ENCODE measurements around the gene CD93. TPM values are rescaled to one million over a fixed set of nuclear protein-coding genes. Genes with fewer than 3 reads are reported as not detected.

The CD93 gene
- total and polyA plus RNA-seq, 11 donors = 9.2 to 110 (median 45.7) TPM

DNA sequence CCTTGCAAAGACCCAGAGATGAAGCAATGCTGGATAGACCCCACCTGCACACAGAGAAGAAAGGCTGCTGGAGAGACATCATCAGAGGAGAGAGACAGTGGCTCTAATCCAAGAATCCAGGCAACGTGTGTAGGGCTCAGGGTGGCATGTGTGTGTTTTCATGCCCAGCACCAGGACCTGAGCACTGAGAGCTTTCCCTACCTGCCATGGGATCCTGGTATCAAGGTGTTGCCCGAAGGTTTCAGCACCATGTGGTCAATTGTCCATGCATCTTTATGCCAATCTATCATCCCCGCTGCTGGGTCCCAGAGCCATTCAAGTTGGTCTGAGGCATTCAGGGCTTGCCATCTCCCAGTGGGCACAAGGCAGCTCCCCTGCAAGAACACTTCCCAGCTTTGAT lies 7.5 kb upstream of the CD93 start:
- WGBS, 4 donors = 66 to 81% (median 72%) methylated on average over 3 of the region's 3 CpGs
- Histone ChIP-seq H3K36me3 (no peaks in the 10 kb centered on the region), H3K27me3 (no peaks in the 10 kb centered on the region), H3K4me1 (peaks cover 0 to 52% (median 14%) of the 10 kb centered on the region in 12 donors), H3K27ac (no peak overlapping the region), H3K9me3 (no peaks in the 10 kb centered on the region), H3K4me3 (no peak overlapping the region)
- ATAC-seq (no peak), DNase-seq (no peak)
- no peak for TF ChIP-seq POLR2A (IDR thresholded peaks at IDR 0.05)
- TF ChIP-seq, protein P1, sequence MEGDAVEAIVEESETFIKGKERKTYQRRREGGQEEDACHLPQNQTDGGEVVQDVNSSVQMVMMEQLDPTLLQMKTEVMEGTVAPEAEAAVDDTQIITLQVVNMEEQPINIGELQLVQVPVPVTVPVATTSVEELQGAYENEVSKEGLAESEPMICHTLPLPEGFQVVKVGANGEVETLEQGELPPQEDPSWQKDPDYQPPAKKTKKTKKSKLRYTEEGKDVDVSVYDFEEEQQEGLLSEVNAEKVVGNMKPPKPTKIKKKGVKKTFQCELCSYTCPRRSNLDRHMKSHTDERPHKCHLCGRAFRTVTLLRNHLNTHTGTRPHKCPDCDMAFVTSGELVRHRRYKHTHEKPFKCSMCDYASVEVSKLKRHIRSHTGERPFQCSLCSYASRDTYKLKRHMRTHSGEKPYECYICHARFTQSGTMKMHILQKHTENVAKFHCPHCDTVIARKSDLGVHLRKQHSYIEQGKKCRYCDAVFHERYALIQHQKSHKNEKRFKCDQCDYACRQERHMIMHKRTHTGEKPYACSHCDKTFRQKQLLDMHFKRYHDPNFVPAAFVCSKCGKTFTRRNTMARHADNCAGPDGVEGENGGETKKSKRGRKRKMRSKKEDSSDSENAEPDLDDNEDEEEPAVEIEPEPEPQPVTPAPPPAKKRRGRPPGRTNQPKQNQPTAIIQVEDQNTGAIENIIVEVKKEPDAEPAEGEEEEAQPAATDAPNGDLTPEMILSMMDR (IDR thresholded peaks at IDR 0.05) = no peak
- intact Hi-C loops (cut with DNase I) = no loop called here

DNA sequence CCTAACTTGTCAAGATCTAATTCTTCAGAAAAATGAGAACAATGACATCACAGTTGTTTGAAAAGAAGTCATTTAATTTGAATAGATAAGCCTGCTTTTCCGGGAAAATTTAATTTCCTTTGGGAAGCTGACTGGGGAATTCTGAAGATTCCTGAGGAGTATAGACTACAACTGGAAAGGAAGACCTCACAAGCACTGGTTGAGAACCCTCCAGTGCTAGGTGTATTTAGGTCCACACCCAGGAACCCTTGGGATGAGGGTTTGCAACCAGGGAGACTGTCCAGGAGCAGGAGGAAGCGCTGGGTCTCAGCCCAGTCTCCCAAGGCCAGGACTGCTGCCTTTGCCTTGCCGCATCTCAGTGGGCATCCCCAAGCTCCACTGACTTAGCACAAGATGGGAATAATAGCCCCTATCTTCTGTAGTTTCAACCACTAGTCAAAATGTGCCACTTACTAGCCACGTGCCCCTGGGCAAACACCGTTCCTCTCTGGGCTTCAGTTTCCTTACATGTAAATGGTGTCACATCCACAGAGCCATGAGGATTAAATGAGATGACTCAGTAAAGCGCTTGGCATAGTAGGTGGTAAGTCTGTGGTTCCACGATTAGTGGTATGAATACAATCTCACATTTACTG lies 6.9 kb upstream of the CD93 start:
- peaks cover 0 to 50% (median 15%) of the 10 kb centered on the region in 12 donors for H3K4me1 ChIP-seq
- H3K9me3 ChIP-seq = no peaks in the 10 kb centered on the region
- intact Hi-C loops (cut with DNase I) = no loop called here
- no peaks in the 10 kb centered on the region for H3K36me3 ChIP-seq
- WGBS, 4 donors = 76 to 84% (median 82%) methylated on average over 7 of the region's 7 CpGs
- no peak for DNase-seq
- peak overlapping the region in 1 of 12 donors; percentile 16 for H3K27ac ChIP-seq
- no peaks in the 10 kb centered on the region for H3K27me3 ChIP-seq
- no peak overlapping the region for H3K4me3 ChIP-seq
- peak in 2 of 4 donors; percentile 20 to 41 for ATAC-seq
- TF ChIP-seq POLR2A (IDR thresholded peaks at IDR 0.05) = no peak
- TF ChIP-seq, protein P1 (IDR thresholded peaks at IDR 0.05) = no peak

DNA sequence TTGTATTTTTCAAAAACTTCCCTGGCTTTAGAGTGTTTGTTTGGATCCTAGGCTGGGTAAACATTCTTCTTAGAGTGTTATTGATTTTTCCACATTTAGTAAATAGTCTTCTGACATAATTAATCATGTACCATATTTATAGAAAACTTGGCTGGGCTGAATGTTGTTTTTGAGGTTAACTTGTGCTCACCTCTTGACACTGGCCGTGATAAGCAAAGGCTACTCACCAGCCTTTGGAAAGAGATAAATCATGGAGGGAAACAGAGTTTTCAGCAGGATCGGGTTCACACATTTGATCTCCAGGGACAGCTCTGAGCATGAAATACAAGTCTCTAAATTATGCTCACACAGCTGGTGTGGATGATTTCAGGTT lies 6.2 kb upstream of the CD93 start:
- TF ChIP-seq, protein P1 (IDR thresholded peaks at IDR 0.05) = no peak
- no peak for TF ChIP-seq POLR2A (IDR thresholded peaks at IDR 0.05)
- Histone ChIP-seq H3K27ac (peak overlapping the region in 3 of 12 donors; percentile 0 to 38 (median 16)), H3K4me1 (peaks cover 1 to 50% (median 19%) of the 10 kb centered on the region in 12 donors), H3K36me3 (no peaks in the 10 kb centered on the region), H3K4me3 (no peak overlapping the region), H3K27me3 (no peaks in the 10 kb centered on the region), H3K9me3 (no peaks in the 10 kb centered on the region)
- peak in 2 of 4 donors; percentile 26 to 28 for ATAC-seq
- DNase-seq = no peak
- intact Hi-C loops (cut with DNase I) = no loop called here
- 35 to 48% (median 41%) methylated on average over 2 of the region's 2 CpGs for WGBS, 4 donors

DNA sequence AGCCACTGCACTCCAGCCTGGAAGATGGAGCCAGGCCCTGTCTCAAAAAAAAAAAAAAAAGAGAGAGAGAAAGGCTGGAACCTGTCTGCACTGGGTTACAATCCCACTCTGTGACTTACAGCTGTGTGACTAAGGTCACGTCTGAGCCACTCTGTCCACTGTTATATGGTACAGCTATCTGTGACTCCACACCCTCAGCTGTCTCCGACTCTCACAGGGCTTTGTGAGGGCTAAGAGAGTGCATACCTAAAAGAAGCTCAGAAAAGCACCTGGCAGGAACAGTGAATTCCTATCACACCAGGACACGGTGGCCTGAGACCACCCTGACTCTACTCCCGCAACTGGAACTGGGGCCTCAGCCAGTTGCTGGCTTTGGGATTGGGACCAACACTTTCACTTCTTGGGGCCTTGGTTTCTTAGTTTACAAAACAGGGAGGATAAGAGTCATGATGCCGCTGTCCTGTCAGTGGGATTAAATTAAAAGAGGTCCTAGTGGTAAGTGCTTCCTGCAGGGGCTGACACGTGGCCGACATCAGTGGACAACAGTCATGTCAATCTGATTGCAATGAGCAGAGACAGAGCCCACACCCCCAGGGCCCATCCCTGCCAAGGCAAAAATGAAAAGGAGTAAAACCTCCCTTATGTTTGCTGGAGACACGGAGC lies 5.7 kb upstream of the CD93 start:
- no peaks in the 10 kb centered on the region for H3K9me3 ChIP-seq
- no peak for ATAC-seq
- no peak for DNase-seq
- TF ChIP-seq, protein P1 (IDR thresholded peaks at IDR 0.05) = no peak
- no peak for TF ChIP-seq POLR2A (IDR thresholded peaks at IDR 0.05)
- H3K4me3 ChIP-seq = no peak overlapping the region
- peaks cover 3 to 50% (median 24%) of the 10 kb centered on the region in 12 donors for H3K4me1 ChIP-seq
- no peaks in the 10 kb centered on the region for H3K27me3 ChIP-seq
- H3K27ac ChIP-seq = peak overlapping the region in 2 of 12 donors; percentile 0 to 38
- intact Hi-C loops (cut with DNase I) = no loop called here
- WGBS, 4 donors = 55 to 62% (median 57%) methylated on average over 8 of the region's 8 CpGs
- no peaks in the 10 kb centered on the region for H3K36me3 ChIP-seq

Measured in heart left ventricle (tissue), 16 donors.